GM18858 (cell line): ENCODE measurements around the gene MGAT3.

ENCODE experiments used
- ATAC-seq: cut with Tn5 transposase; IDR thresholded peaks from one replicate; pipeline ENCODE4 v1.9.1; 2021; ENCODE audit not compliant: unreplicated experiment

MGAT3 gene

GRCh38 chr22:39526736-39527171 lies 69.9 kb downstream of the MGAT3 start:
- no peak for ATAC-seq

GRCh38 chr22:39527481-39527961 lies 70.7 kb downstream of the MGAT3 start:
- no peak for ATAC-seq

- no peak for ATAC-seq
Measured at GRCh38 chr22:39528080-39528661, 71.4 kb downstream of the MGAT3 start.

DNA sequence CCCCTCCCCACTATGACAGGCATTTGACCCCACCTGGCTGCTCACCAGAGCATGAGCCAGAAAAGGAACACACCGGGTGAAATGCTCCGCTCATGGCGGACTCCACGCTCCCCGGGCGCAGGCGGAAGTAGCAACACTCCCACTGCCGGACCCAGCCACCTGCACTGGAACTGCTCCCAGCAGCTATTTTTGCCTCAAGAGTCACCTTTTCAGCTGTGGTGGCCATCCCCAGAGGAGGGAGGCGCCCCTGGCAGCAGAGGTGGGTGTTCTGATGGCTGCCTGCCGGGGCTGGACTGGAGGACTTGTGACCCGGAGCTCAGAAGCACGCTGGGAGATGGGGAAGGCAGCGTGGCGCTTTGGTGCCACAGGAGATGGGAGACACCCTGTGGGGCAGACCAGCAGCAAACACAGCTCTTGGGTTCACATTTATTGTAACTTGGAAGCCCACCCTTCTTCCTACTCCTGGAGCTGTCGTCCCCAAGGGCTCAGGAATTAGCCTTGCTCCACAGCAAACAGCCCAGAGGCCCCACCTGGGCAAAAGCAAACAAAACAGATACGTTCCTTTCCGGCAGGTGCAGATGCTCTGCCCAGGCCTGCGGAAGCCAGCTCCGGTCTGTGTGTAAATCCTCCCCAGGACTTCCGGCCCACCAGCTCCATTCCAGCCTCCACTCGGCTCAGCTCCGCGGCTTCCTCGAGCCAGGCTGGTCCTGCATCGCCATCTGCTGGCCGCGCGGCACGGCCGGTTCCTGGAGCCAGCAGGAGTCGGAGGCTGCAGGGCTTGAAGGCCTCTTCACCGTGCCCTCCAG lies 72.1 kb downstream of the MGAT3 start:
- no peak for ATAC-seq

- ATAC-seq, result no peak
Measured at GRCh38 chr22:39529487-39529851, 72.7 kb downstream of the MGAT3 start.

- ATAC-seq, result no peak
Measured at GRCh38 chr22:39530116-39530515, 73.3 kb downstream of the MGAT3 start.

DNA sequence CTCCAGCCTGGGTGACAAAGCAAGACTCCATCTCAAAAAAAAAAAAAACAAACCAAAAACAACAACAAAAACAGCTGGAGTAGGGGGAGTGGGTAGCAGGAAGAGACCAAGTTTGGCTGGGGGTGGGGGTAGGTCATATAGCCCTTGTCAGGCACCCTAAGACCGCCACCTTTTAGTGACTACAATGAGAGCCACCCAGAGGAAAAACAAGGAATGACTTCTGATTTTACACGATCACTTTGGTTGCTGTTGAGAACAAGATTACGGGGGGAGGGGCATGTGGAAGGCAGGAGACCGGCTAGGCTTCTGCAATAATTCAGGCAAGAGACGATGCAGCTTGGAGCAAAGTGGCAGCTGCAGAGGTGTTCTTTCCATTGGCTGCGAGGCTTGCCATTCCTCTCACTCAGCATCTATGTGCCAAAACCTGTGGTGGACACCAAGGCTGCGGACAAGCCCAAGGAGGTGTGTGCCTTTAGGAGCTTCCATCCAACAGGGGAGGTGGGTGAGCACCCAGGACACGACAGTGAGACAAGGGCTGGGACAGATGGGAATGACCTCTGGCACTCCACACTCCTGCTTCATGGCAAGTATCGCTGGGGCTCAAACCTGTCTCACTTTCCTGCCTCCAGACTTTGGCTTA lies 74.0 kb downstream of the MGAT3 start:
- ATAC-seq, result no peak

GRCh38 chr22:39532215-39533073 lies 75.6 kb downstream of the MGAT3 start, which contains the start of gene RPS19BP1:
Gene RPS19BP1, minus strand, starts transcription at chr22:39532748. Its CDS starts 10 bp downstream, at chr22:39532738.
- peak; percentile 59 for ATAC-seq

DNA sequence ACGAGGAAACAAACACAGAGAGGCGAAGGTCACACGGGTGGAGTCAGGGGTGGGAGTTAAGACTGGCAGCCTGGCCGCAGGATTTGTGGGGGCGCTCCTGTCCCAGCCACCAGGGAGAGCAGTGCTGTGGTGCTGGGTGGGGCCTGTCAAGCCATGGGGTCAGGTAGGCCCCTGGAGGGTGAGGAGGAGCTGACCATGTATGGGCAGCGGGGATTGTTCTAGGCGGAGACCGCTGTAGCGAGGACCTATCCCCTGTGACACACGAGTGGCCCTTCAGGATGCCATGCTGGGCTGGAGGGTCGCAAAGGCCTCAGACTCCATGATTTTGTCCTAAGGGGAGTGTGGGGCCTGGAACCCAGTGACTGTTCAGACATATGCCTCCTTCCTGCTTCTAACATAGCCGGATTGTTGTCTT lies 77.3 kb downstream of the MGAT3 start:
- no peak for ATAC-seq

GRCh38 chr22:39534591-39535356 lies 78.0 kb downstream of the MGAT3 start:
- ATAC-seq, result no peak

- no peak for ATAC-seq
Measured at GRCh38 chr22:39535357-39535725, 78.5 kb downstream of the MGAT3 start.

GRCh38 chr22:39535831-39536449 lies 79.1 kb downstream of the MGAT3 start:
- no peak for ATAC-seq

- ATAC-seq, result no peak
Measured at GRCh38 chr22:39536711-39537110, 79.9 kb downstream of the MGAT3 start.

DNA sequence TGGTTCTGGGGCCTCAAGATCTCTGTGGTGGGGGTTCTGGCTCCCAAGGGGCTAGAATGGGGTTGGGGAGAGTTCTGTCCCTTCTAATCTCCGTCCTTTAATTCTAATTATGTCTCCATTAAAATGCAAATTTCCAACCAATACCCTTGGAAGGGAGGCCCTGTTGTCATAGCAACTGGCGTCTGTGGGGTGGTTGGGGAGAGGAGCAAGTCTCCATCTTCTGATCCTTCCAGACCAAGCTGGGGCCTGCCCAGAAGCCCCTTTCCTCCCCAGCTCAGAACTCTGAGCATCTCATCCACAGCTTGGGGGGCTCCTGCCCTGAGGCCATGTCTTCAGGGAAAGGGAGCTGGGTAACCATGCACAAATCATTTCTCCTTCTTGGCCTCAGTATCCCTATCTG lies 81.2 kb downstream of the MGAT3 start:
- ATAC-seq, result no peak
